A549 (cell line): ENCODE data around the gene TBC1D2B. TPM values are rescaled to one million over a fixed set of nuclear protein-coding genes. Genes with fewer than 3 reads are reported as not detected.

Experiments
- ATAC-seq, 2 experiments: fragments of 200-7000 bp in 1 of 2; fragments of >200 bp in 1 of 2; cut with Nextera tagmentation in 1 of 2; cut with Tn5 transposase in 1 of 2; 3 replicates each; pipeline versions ENCODE4 v1.8.0 to v1.9.1; 2018 to 2020; ENCODE audit warnings: mild to moderate bottlenecking in 1 of 2, moderate library complexity in 1 of 2
- CTCF ChIA-PET: fragments of 300-600 bp; sonication (Branson Sonifier 250); formaldehyde crosslinking; extraction: SDS; loops from one replicate; lab custom pipeline; 2021; ENCODE audit warnings: antibody characterized with exemption, inconsistent platforms; lab: Yijun Ruan, JAX
- POLR2A ChIA-PET: fragments of 350-600 bp; formaldehyde crosslinking; extraction: SDS; loops from one replicate; lab custom pipeline; 2021; ENCODE audit warnings: antibody characterized with exemption, inconsistent platforms; lab: Yijun Ruan, JAX
- DNase-seq, 2 experiments: peaks; one replicate each; pipeline versions ENCODE4 v3.0.0 to v3.0.0-alpha.2; 2011 to 2016; ENCODE audit warnings: low read depth in 1 of 2, low spot score in 1 of 2
- FAIRE-seq: peaks from 2 replicates; lab custom pipeline; 2011; peaks lifted over from hg19 to GRCh38; lab: Jason Lieb, UNC
- H3K27ac ChIP-seq, 2 experiments: fragments of >200 bp; sonication (Bioruptor Twin); formaldehyde crosslinking; 3 replicates each; pipeline ENCODE4 v1.5.1; 2016 to 2017
- H3K4me1 ChIP-seq: fragments of >200 bp; sonication (Bioruptor Twin); formaldehyde crosslinking; 3 replicates; pipeline ENCODE4 v1.6.1; 2016
- H3K4me2 ChIP-seq: fragments of >200 bp; sonication (Bioruptor Twin); formaldehyde crosslinking; 3 replicates; pipeline ENCODE4 v1.6.1; 2016
- H3K4me3 ChIP-seq: fragments of >200 bp; sonication (Bioruptor Twin); formaldehyde crosslinking; 3 replicates; pipeline ENCODE4 v1.5.1; 2016
- H3K9me3 ChIP-seq: fragments of >200 bp; sonication (Bioruptor Twin); formaldehyde crosslinking; 3 replicates; pipeline ENCODE4 v1.6.1; 2016
- ATOH8 ChIP-seq: fragments of 250-450 bp; sonication (Bioruptor Pico); IDR thresholded peaks from 2 replicates; pipeline ENCODE4 v1.5.0; 2020; ENCODE audit warnings: low read depth, mild to moderate bottlenecking, moderate library complexity
- CBX2 ChIP-seq: fragments of 200-600 bp; sonication (generic); IDR thresholded peaks from 2 replicates; pipeline ENCODE4 v1.6.1; 2016; ENCODE audit warnings: low read depth, mild to moderate bottlenecking, borderline replicate concordance
- E2F6 ChIP-seq: IDR thresholded peaks from 2 replicates; pipeline ENCODE4 v1.6.1; 2012; ENCODE audit warnings: low read depth, borderline replicate concordance
- EHF ChIP-seq: fragments of 250-450 bp; sonication (Bioruptor Pico); IDR thresholded peaks from 2 replicates; pipeline ENCODE4 v1.5.0; 2020; ENCODE audit warnings: mild to moderate bottlenecking
- EP300 ChIP-seq, 2 experiments: fragments of >200 bp; sonication (Bioruptor Twin); formaldehyde crosslinking; IDR thresholded peaks; 2 replicates in 1 of 2; 3 replicates in 1 of 2; pipeline ENCODE4 v1.6.1; 2016 to 2017
- HES2 ChIP-seq: fragments of >200 bp; sonication (Bioruptor Twin); formaldehyde crosslinking; IDR thresholded peaks from 2 replicates; pipeline ENCODE4 v1.6.1; 2016
- HOXA7 ChIP-seq: fragments of 250-450 bp; sonication (Bioruptor Pico); IDR thresholded peaks from 2 replicates; pipeline ENCODE4 v1.5.0; 2020; ENCODE audit warnings: mild to moderate bottlenecking, moderate library complexity
- JUN ChIP-seq, 2 experiments: fragments of >200 bp; sonication (Bioruptor Twin); formaldehyde crosslinking; IDR thresholded peaks; 2 replicates in 1 of 2; 3 replicates in 1 of 2; pipeline ENCODE4 v1.6.1; 2016 to 2017
- JUNB ChIP-seq: fragments of >200 bp; sonication (Bioruptor Twin); formaldehyde crosslinking; IDR thresholded peaks from 2 replicates; pipeline ENCODE4 v1.6.1; 2016
- KDM5A ChIP-seq: fragments of 200-600 bp; sonication (generic); IDR thresholded peaks from 2 replicates; pipeline ENCODE4 v1.6.1; 2016; ENCODE audit warnings: antibody characterized with exemption, mild to moderate bottlenecking
- MAX ChIP-seq: IDR thresholded peaks from 2 replicates; pipeline ENCODE4 v1.6.1; 2012
- MAZ ChIP-seq: fragments of 150-350 bp; IDR thresholded peaks from 2 replicates; pipeline ENCODE4 v1.6.1; 2014; ENCODE audit warnings: antibody characterized with exemption, low read depth, low read length, borderline replicate concordance
- NFE2L2 ChIP-seq: fragments of 150-350 bp; conservative IDR thresholded peaks from 2 replicates; pipeline ENCODE4 v1.6.1; 2014; ENCODE audit warnings: low read length
- NR3C1 ChIP-seq: fragments of >200 bp; sonication (Bioruptor Twin); formaldehyde crosslinking; IDR thresholded peaks from 3 replicates; pipeline ENCODE4 v1.6.1; 2017
- PHF8 ChIP-seq: fragments of 200-600 bp; sonication (generic); IDR thresholded peaks from 2 replicates; pipeline ENCODE4 v1.6.1; 2016; ENCODE audit warnings: low read depth, mild to moderate bottlenecking, antibody characterized with exemption, moderate library complexity, borderline replicate concordance
- RAD21 ChIP-seq, 2 experiments: fragments of >200 bp in 1 of 2; sonication (Bioruptor Twin) in 1 of 2; formaldehyde crosslinking in 1 of 2; IDR thresholded peaks in 1 of 2; conservative IDR thresholded peaks in 1 of 2; 2 replicates in 1 of 2; 3 replicates in 1 of 2; pipeline ENCODE4 v1.6.1; 2012 to 2018; ENCODE audit warnings: inconsistent platforms in 1 of 2
- REST ChIP-seq: fragments of 200-600 bp; sonication (generic); IDR thresholded peaks from 2 replicates; pipeline ENCODE4 v1.6.1; 2016; ENCODE audit warnings: antibody characterized with exemption, mild to moderate bottlenecking, moderate library complexity
- RFX5 ChIP-seq: fragments of 450-650 bp; IDR thresholded peaks from 2 replicates; pipeline ENCODE4 v1.7.1; 2014; ENCODE audit warnings: antibody characterized with exemption, mild to moderate bottlenecking, moderate library complexity
- SMC3 ChIP-seq: fragments of >200 bp; sonication (Bioruptor Twin); formaldehyde crosslinking; IDR thresholded peaks from 3 replicates; pipeline ENCODE4 v1.6.1; 2018; ENCODE audit warnings: inconsistent platforms
- SREBF2 ChIP-seq: fragments of 450-650 bp; IDR thresholded peaks from 2 replicates; pipeline ENCODE4 v1.6.1; 2014; ENCODE audit warnings: mild to moderate bottlenecking, moderate library complexity
- TP53 ChIP-seq: fragments of 250-450 bp; sonication (Bioruptor Pico); IDR thresholded peaks from 2 replicates; pipeline ENCODE4 v1.5.0; 2021; ENCODE audit warnings: mild to moderate bottlenecking, moderate library complexity
- WGBS: methylation state at CpG from one replicate; pipeline ENCODE4 v1.1.6; 2017; ENCODE audit errors: missing lambda C conversion rate; 5-methylcytosine and 5-hydroxymethylcytosine counted together
- polyA plus RNA-seq, 4 experiments: library from polyadenylated mRNA; depleted of rRNA in 3 of 4; stranded (reverse); fragments of >200 nt; fragmentation: RNase III in 1 of 4; extraction: RNeasy Plus Mini Kit Qiagen cat#74134 plus additional on column Dnase treatment in 1 of 4; gene quantifications; 2 replicates in 3 of 4; 3 replicates in 1 of 4; pipeline ENCODE4 v1.2.3, GENCODE V29; 2011 to 2017

Gene TBC1D2B
- polyA plus RNA-seq, 2 of the 4 experiments (the other 2 are of a cell fraction) = 13.6 to 13.9 TPM

- no peak for ATAC-seq
Measured at GRCh38 chr15:78033864-78034263, 43.6 kb downstream of the TBC1D2B start.

GRCh38 chr15:78032671-78033070 is 44.8 kb downstream of the TBC1D2B start:
- H3K4me2 ChIP-seq = no peak overlapping the region
- no peaks in the 10 kb centered on the region for H3K4me1 ChIP-seq
- ATAC-seq (no peak), DNase-seq (no peak), FAIRE-seq (no peak)
- no peaks in the 10 kb centered on the region for H3K9me3 ChIP-seq
- TF ChIP-seq EHF (CRISPR knock-in tag) (no peak), TP53 (no peak), NR3C1 (no peak), KDM5A (no peak), RAD21 (conservative IDR thresholded peaks at IDR 0.05 in 1 of 2, IDR thresholded peaks at IDR 0.05 in 1 of 2) (no peak), RFX5 (no peak)
- H3K27ac ChIP-seq = no peak overlapping the region
- WGBS = 84% methylated on average over 4 of the region's 4 CpGs
- H3K4me3 ChIP-seq = no peak overlapping the region
- ChIA-PET CTCF (interaction anchor here (0.9 to 1.3 kb wide), 2 partner anchors 16 to 77 kb away, joined by 3 to 4 read pairs; no protein-coding TSS in a partner anchor), POLR2A (no interaction called here)

More at GRCh38 chr15:78033864-78034263, 43.6 kb downstream of the TBC1D2B start:
- no peak for FAIRE-seq
- H3K9me3 ChIP-seq = no peaks in the 10 kb centered on the region
- POLR2A ChIA-PET = no interaction called here
- no peak for DNase-seq
- H3K4me1 ChIP-seq = no peaks in the 10 kb centered on the region; the same call in 2 of the 3 replicates
- CTCF ChIA-PET = interaction anchor here (1.0 to 1.5 kb wide), 3 partner anchors 28 to 74 kb away, joined by 3 to 4 read pairs (median 3); no protein-coding TSS in a partner anchor
- no peak for TF ChIP-seq CBX2
- no peak for TF ChIP-seq KDM5A
- no peak for TF ChIP-seq MAX
- no peak for TF ChIP-seq JUN (IDR thresholded peaks at IDR 0.05)
- no peak for TF ChIP-seq RAD21 (conservative IDR thresholded peaks at IDR 0.05 in 1 of 2, IDR thresholded peaks at IDR 0.05 in 1 of 2)
- no peak for TF ChIP-seq ATOH8 (CRISPR knock-in tag)
- no peak for TF ChIP-seq REST
- TF ChIP-seq NR3C1 = no peak
- H3K4me3 ChIP-seq = no peak overlapping the region
- 76% methylated on average over 6 of the region's 6 CpGs for WGBS
- H3K27ac ChIP-seq = no peak overlapping the region
- H3K4me2 ChIP-seq = no peak overlapping the region

GRCh38 chr15:78024883-78025282 is 52.6 kb downstream of the TBC1D2B start:
- WGBS = 95% methylated on average over 2 of the region's 2 CpGs
- CTCF ChIA-PET = interaction anchor here (0.9 to 2.8 kb wide), 5 partner anchors 10 to 83 kb away, joined by 3 to 13 read pairs (median 4); no protein-coding TSS in a partner anchor
- FAIRE-seq = no peak

More at GRCh38 chr15:78024883-78025282, 52.6 kb downstream of the TBC1D2B start:
- DNase-seq (no peak), ATAC-seq (no peak)
- POLR2A ChIA-PET = no interaction called here
- H3K27ac ChIP-seq = no peak overlapping the region
- H3K4me1 ChIP-seq = no peaks in the 10 kb centered on the region
- no peak overlapping the region for H3K4me2 ChIP-seq
- H3K9me3 ChIP-seq = no peaks in the 10 kb centered on the region
- no peak overlapping the region for H3K4me3 ChIP-seq
- TF ChIP-seq HES2 (no peak), NFE2L2 (no peak), HOXA7 (CRISPR knock-in tag) (no peak), E2F6 (no peak), SREBF2 (no peak), JUNB (no peak), PHF8 (no peak), ATOH8 (CRISPR knock-in tag) (no peak), KDM5A (no peak), EP300 (IDR thresholded peaks at IDR 0.05) (no peak), MAZ (no peak), SMC3 (no peak)
